Measurements from ENCODE around the gene ASTN1.

Gene ASTN1

GRCh38 chr1:176866011-176866714 lies 298.3 kb downstream of the ASTN1 start:
- DNase-seq: no peak

- no peak for DNase-seq
These were observed 300.3 kb downstream of the ASTN1 start for GRCh38 chr1:176864211-176864610.

- no peak for DNase-seq
These were observed 300.9 kb downstream of the ASTN1 start for GRCh38 chr1:176863613-176864012.

GRCh38 chr1:176858433-176858916 lies 306.0 kb downstream of the ASTN1 start:
- no peak for DNase-seq

GRCh38 chr1:176857632-176858031 lies 306.9 kb downstream of the ASTN1 start:
- DNase-seq: no peak

- peak; percentile 6 for DNase-seq
These were observed 309.5 kb downstream of the ASTN1 start for GRCh38 chr1:176854758-176855745.

GRCh38 chr1:176854121-176854520 lies 310.4 kb downstream of the ASTN1 start:
- DNase-seq: no peak

GRCh38 chr1:176853503-176853902 lies 311.0 kb downstream of the ASTN1 start:
- DNase-seq: no peak

GRCh38 chr1:176852124-176852523 lies 312.4 kb downstream of the ASTN1 start:
- no peak for DNase-seq

GRCh38 chr1:176850871-176851270 lies 313.6 kb downstream of the ASTN1 start:
- DNase-seq: no peak

- DNase-seq: no peak
These were observed 315.2 kb downstream of the ASTN1 start for GRCh38 chr1:176849281-176849680.

GRCh38 chr1:176847052-176847451 lies 317.5 kb downstream of the ASTN1 start:
- DNase-seq: no peak

GRCh38 chr1:176843352-176844297 lies 320.9 kb downstream of the ASTN1 start:
- no peak for DNase-seq

- no peak for DNase-seq
These were observed 323.3 kb downstream of the ASTN1 start for GRCh38 chr1:176841238-176841637.

GRCh38 chr1:176839216-176839615 lies 325.3 kb downstream of the ASTN1 start:
- DNase-seq: no peak

- DNase-seq: no peak
These were observed 326.1 kb downstream of the ASTN1 start for GRCh38 chr1:176838276-176838995.

GRCh38 chr1:176837708-176838107 lies 326.8 kb downstream of the ASTN1 start:
- DNase-seq: no peak

- no peak for DNase-seq
These were observed 333.4 kb downstream of the ASTN1 start for GRCh38 chr1:176831150-176831549.

- no peak for DNase-seq
These were observed 335.3 kb downstream of the ASTN1 start for GRCh38 chr1:176829261-176829660.

GRCh38 chr1:176826265-176826664 lies 338.2 kb downstream of the ASTN1 start:
- DNase-seq: peak; percentile 18

GRCh38 chr1:176820391-176821031 lies 344.0 kb downstream of the ASTN1 start:
- no peak for DNase-seq

Data from SHP77 treated with DMSO at 0.1 percent for 48 hours (cell line).